Heart right ventricle (tissue), 16 donors: Measurements from ENCODE around the gene TMEM266. TPM values are rescaled to one million over a fixed set of nuclear protein-coding genes. Genes with fewer than 3 reads are reported as not detected.

Source experiments
- ATAC-seq, 8 donors: fragments of 200-7000 bp; cut with Tn5 transposase; one replicate each; pipeline ENCODE4 v1.9.1; 2020; ENCODE audit warnings: mild to moderate bottlenecking in 8 of 8, moderate library complexity in 8 of 8, moderate number of reproducible peaks in 1 of 8
- DNase-seq, 2 donors: peaks; one replicate each; pipeline ENCODE4 v3.0.0-alpha.2; 2020
- H3K27ac ChIP-seq, 10 donors: fragments of 200-600 bp; sonication (generic) in 2 of 10; one replicate each; pipeline versions ENCODE4 v1.5.0 to v1.8.0; 2020 to 2022; ENCODE audit warnings: mild to moderate bottlenecking in 3 of 10
- H3K27me3 ChIP-seq, 7 donors: fragments of 200-600 bp; one replicate each; pipeline ENCODE4 v1.8.0; 2021 to 2022; ENCODE audit warnings: mild to moderate bottlenecking in 2 of 7
- H3K36me3 ChIP-seq, 9 donors: fragments of 200-600 bp; sonication (generic) in 1 of 9; one replicate each; pipeline versions ENCODE4 v1.5.0 to v1.8.0; 2020 to 2022; ENCODE audit warnings: mild to moderate bottlenecking in 2 of 9
- H3K4me1 ChIP-seq, 9 donors: fragments of 200-600 bp; sonication (generic) in 1 of 9; one replicate each; pipeline versions ENCODE4 v1.5.0 to v1.8.0; 2020 to 2022; ENCODE audit warnings: mild to moderate bottlenecking in 4 of 9
- H3K4me3 ChIP-seq, 10 donors: fragments of 200-600 bp; sonication (generic) in 2 of 10; one replicate each; pipeline versions ENCODE4 v1.5.0 to v1.8.0; 2020 to 2022; ENCODE audit warnings: mild to moderate bottlenecking in 7 of 10, moderate library complexity in 2 of 10
- H3K9me3 ChIP-seq, 11 donors: fragments of 200-600 bp in 10 of 11; sonication (generic) in 2 of 11; one replicate each; pipeline versions ENCODE4 v1.5.0 to v1.8.0; 2013 to 2022; ENCODE audit warnings: mild to moderate bottlenecking in 2 of 11, control low read depth in 1 of 11, moderate library complexity in 1 of 11
- WGBS, 2 donors: extraction: QIAGEN DNeasy Blood & Tissue Kit; methylation state at CpG; one replicate each; pipeline ENCODE4 v1.1.7; 2013; ENCODE audit warnings: inconsistent platforms in 1 of 2; 5-methylcytosine and 5-hydroxymethylcytosine counted together
- intact Hi-C, 10 donors: fragments of 100-400 bp; cut with DNase I; formaldehyde crosslinking; loops; one replicate each; pipeline versions ENCODE4 v1.11.1 to v1.14.2; 2022
- polyA plus RNA-seq, 2 donors: library from polyadenylated mRNA; stranded (reverse); fragments of 200-250 nt; gene quantifications; one replicate each; pipeline ENCODE4 v1.2.3, GENCODE V29; 2013
- total RNA-seq, 10 donors: library from RNA; stranded (reverse); fragmentation: NEBNext Ultra II Directional in 3 of 10; extraction: Animal tissue kit (Norgen Biotek cat#: 25700) in 3 of 10; gene quantifications; one replicate each; pipeline versions ENCODE4 v1.2.1 to v1.2.4, GENCODE V29; 2021 to 2023
- TF ChIP-seq, protein P1 (sequence below), 9 donors: fragments of 200-600 bp; sonication (generic) in 2 of 9; IDR thresholded peaks; one replicate each; pipeline versions ENCODE4 v1.5.0 to v1.8.0; 2021 to 2022; ENCODE audit warnings: antibody characterized with exemption in 9 of 9, mild to moderate bottlenecking in 5 of 9, moderate library complexity in 1 of 9
- donor health status: Arrhythmogenic right ventricular cardiomyopathy.
- donor health status: ischemic (EF 13 %, LVEDD 7.1; RV severe dilation, severe dysfunction).
- donor health status: healthy with polysubstance abuse.
- donor health status: DM: no; HTN: yes; CAD: no.
- donor health status: DM: no; HTN: no; CAD: no.
- donor health status: ischemic (EF 25% LVEDD 6.9; RV normal size, moderate dysfunction).
- donor health status: ischemic (EF 25% LVEDD 5.7; RV mildly dilated, moderate dysfunction).
- donor health status: healthy.
- donor health status: DM: yes; HTN: yes; CAD: no.
- donor health status: Ischemic cardiomyopathy.
- donor health status: ischemic (EF 35%, LVEDD 5.7; RV mildly dilated, moderate dysfunction).
- donor health status: nonischemic (EF 11% LVEDD 7.7; RV severe dilation, severe dysfunction).
- donor health status: DM: yes; HTN: yes; CAD: no.
- donor health status: PGD.
- donor health status: ischemic (EF 29% LVEDD 5.4; RV normal size, mild dysfunction).
- donor health status: nonischemic (EF 23%, LVEDD 6.1; RV moderate dilation, normal function).

Gene TMEM266
- total and polyA plus RNA-seq, 12 donors = 0.01 to 0.30 (median 0.15) TPM; not detected in 3

- intact Hi-C loops = loop anchor here in 1 of 10 donors (10.0 kb wide), 1 partner anchor 683 kb away; no protein-coding TSS in a partner anchor
- ATAC-seq = no peak
- TF ChIP-seq, protein P1, sequence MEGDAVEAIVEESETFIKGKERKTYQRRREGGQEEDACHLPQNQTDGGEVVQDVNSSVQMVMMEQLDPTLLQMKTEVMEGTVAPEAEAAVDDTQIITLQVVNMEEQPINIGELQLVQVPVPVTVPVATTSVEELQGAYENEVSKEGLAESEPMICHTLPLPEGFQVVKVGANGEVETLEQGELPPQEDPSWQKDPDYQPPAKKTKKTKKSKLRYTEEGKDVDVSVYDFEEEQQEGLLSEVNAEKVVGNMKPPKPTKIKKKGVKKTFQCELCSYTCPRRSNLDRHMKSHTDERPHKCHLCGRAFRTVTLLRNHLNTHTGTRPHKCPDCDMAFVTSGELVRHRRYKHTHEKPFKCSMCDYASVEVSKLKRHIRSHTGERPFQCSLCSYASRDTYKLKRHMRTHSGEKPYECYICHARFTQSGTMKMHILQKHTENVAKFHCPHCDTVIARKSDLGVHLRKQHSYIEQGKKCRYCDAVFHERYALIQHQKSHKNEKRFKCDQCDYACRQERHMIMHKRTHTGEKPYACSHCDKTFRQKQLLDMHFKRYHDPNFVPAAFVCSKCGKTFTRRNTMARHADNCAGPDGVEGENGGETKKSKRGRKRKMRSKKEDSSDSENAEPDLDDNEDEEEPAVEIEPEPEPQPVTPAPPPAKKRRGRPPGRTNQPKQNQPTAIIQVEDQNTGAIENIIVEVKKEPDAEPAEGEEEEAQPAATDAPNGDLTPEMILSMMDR (IDR thresholded peaks at IDR 0.05) = no peak
- Histone ChIP-seq H3K27me3 (peaks cover 0 to 45% (median 8%) of the 10 kb centered on the region in 7 donors), H3K9me3 (no peaks in the 10 kb centered on the region), H3K4me3 (no peak overlapping the region), H3K36me3 (no peaks in the 10 kb centered on the region), H3K27ac (no peak overlapping the region), H3K4me1 (peaks cover 7 to 19% (median 11%) of the 10 kb centered on the region in 9 donors)
- DNase-seq = no peak
- 86 to 91% methylated on average over 9 of the region's 9 CpGs for WGBS, 2 donors
These were observed 121.9 kb downstream of the TMEM266 start for GRCh38 chr15:76181705-76182107.

DNA sequence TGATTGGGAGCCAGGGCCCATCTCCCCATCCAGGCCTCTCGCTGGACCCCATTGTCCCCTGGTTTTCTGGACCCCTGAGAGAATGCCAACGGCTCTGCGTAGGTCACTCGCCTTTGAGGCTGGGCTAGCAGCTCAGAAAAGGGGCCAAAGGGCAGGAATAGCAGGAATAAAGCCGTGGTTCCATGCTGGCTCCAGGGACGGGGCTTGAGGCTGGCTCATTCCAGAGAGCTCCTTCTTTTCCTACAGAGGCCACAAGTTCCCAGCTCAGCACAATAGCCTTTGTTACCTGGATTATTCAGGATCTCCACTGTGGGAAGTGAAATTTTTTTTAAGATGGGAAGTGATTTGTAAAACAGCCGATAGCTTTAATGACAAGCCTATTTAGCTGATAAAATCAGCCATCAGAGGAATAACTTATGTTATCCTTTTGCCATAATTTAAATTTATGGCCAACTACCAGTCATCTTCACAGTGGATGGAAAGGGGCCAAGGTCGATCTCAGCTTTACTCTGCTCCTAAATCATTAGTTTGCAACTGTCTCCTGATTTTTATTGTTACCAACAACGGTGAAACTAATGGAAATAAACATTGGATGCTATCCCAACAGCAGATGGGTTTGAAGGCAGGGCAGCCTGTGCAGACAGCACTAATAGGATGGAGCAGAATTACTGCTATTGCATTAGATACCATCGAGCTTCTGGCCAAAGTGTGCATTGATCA is 124.3 kb downstream of the TMEM266 start:
- Histone ChIP-seq H3K4me3 (no peak overlapping the region), H3K27me3 (peaks cover 0 to 31% (median 0%) of the 10 kb centered on the region in 7 donors), H3K9me3 (no peaks in the 10 kb centered on the region), H3K36me3 (no peaks in the 10 kb centered on the region), H3K27ac (no peak overlapping the region), H3K4me1 (no peaks in the 10 kb centered on the region)
- WGBS, 2 donors = 65 to 78% methylated on average over 10 of the region's 10 CpGs
- ATAC-seq (no peak), DNase-seq (no peak)
- intact Hi-C loops = loop anchor here in 1 of 10 donors (10.0 kb wide), 1 partner anchor 681 kb away; no protein-coding TSS in a partner anchor
- TF ChIP-seq, protein P1 (IDR thresholded peaks at IDR 0.05) = no peak

GRCh38 chr15:76184650-76185035 is 124.9 kb downstream of the TMEM266 start:
- intact Hi-C loops = loop anchor here in 3 of 10 donors (5.0 to 10.0 kb wide), 3 partner anchors 143 to 680 kb away; no protein-coding TSS in a partner anchor
- Histone ChIP-seq H3K4me3 (no peak overlapping the region), H3K27ac (no peak overlapping the region), H3K36me3 (no peaks in the 10 kb centered on the region), H3K27me3 (peaks cover 0 to 34% (median 4%) of the 10 kb centered on the region in 7 donors), H3K4me1 (no peaks in the 10 kb centered on the region), H3K9me3 (no peaks in the 10 kb centered on the region)
- 70 to 88% methylated on average over 13 of the region's 13 CpGs for WGBS, 2 donors
- TF ChIP-seq, protein P1 (IDR thresholded peaks at IDR 0.05) = no peak
- no peak for ATAC-seq
- no peak for DNase-seq

- Histone ChIP-seq H3K36me3 (no peaks in the 10 kb centered on the region), H3K27me3 (peaks cover 0 to 43% (median 14%) of the 10 kb centered on the region in 7 donors), H3K4me1 (peaks cover 0 to 5% (median 3%) of the 10 kb centered on the region in 9 donors), H3K4me3 (no peak overlapping the region), H3K9me3 (no peaks in the 10 kb centered on the region), H3K27ac (no peak overlapping the region)
- peak in 2 of 8 donors; percentile 33 to 34 for ATAC-seq
- WGBS, 2 donors = 39 to 51% methylated on average over 3 of the region's 3 CpGs
- no peak for DNase-seq
- TF ChIP-seq, protein P1 (IDR thresholded peaks at IDR 0.05) = peak in 8 of 9 donors; percentile 12 to 59 (median 32)
- intact Hi-C loops = loop anchor here in 3 of 10 donors (5.0 to 10.0 kb wide), 3 partner anchors 142 to 679 kb away; no protein-coding TSS in a partner anchor
These were observed 125.9 kb downstream of the TMEM266 start for GRCh38 chr15:76185716-76186115.
